UCSD-AML1 (cell line): ENCODE data around the gene STON1.
"Not testable (repeated sequence)": the region's sequence is repeated elsewhere in the genome, so short reads cannot be mapped to it uniquely, and the experiment has no call there.

Source experiments
- DNase-seq: peaks from one replicate; lab custom pipeline; 2025; ENCODE audit not compliant: unreplicated experiment; lab: John Stamatoyannopoulos, UW

STON1 gene

GRCh38 chr2:48572816-48573215 lies 42.9 kb downstream of the STON1 start:
- DNase-seq: no peak

- no peak for DNase-seq
These were observed 44.7 kb downstream of the STON1 start for GRCh38 chr2:48574353-48575287.

- DNase-seq: no peak
These were observed 48.4 kb downstream of the STON1 start for GRCh38 chr2:48578313-48578712.

GRCh38 chr2:48583961-48584360 lies 54.0 kb downstream of the STON1 start:
- no peak for DNase-seq

GRCh38 chr2:48584551-48584950 lies 54.6 kb downstream of the STON1 start:
- no peak for DNase-seq

- no peak for DNase-seq
These were observed 56.5 kb downstream of the STON1 start for GRCh38 chr2:48586433-48586832.

GRCh38 chr2:48587560-48587959 lies 57.6 kb downstream of the STON1 start:
- DNase-seq: no peak

GRCh38 chr2:48587961-48588360 lies 58.0 kb downstream of the STON1 start:
- DNase-seq: no peak

- no peak for DNase-seq
These were observed 58.8 kb downstream of the STON1 start for GRCh38 chr2:48588745-48589144.

- DNase-seq: peak; percentile 17
These were observed 59.3 kb downstream of the STON1 start for GRCh38 chr2:48589170-48589767.

GRCh38 chr2:48590017-48590416 lies 60.1 kb downstream of the STON1 start:
- DNase-seq: no peak

- DNase-seq: no peak
These were observed 62.1 kb downstream of the STON1 start for GRCh38 chr2:48592067-48592466.

- not testable (repeated sequence) for DNase-seq
These were observed 66.8 kb downstream of the STON1 start for GRCh38 chr2:48596751-48597150.

GRCh38 chr2:48597492-48597891 lies 67.5 kb downstream of the STON1 start:
- DNase-seq: no peak

GRCh38 chr2:48600204-48600813 lies 70.4 kb downstream of the STON1 start:
- DNase-seq: no peak

GRCh38 chr2:48600917-48601316 lies 71.0 kb downstream of the STON1 start:
- DNase-seq: no peak

- DNase-seq: peak; percentile 18
These were observed 71.4 kb downstream of the STON1 start for GRCh38 chr2:48601349-48601748.

- no peak for DNase-seq
These were observed 75.7 kb downstream of the STON1 start for GRCh38 chr2:48605482-48606175.

GRCh38 chr2:48607307-48608014 lies 77.5 kb downstream of the STON1 start:
- DNase-seq: no peak

- no peak for DNase-seq
These were observed 83.3 kb downstream of the STON1 start for GRCh38 chr2:48613211-48613610.

- not testable (repeated sequence) for DNase-seq
These were observed 84.6 kb downstream of the STON1 start for GRCh38 chr2:48614581-48614980.
